Measurements from ENCODE around the gene OSTM1.

OSTM1 gene

GRCh38 chr6:108100003-108100402 is 25.5 kb upstream of the OSTM1 start:
- no peak for DNase-seq

GRCh38 chr6:108097882-108098281 is 23.3 kb upstream of the OSTM1 start:
- DNase-seq, result no peak

GRCh38 chr6:108093781-108094300 is 19.3 kb upstream of the OSTM1 start:
- DNase-seq, result no peak

- no peak for DNase-seq
Observed at GRCh38 chr6:108091288-108091687, 16.7 kb upstream of the OSTM1 start.

GRCh38 chr6:108083349-108083748 is 8.8 kb upstream of the OSTM1 start:
- DNase-seq, result no peak

- no peak for DNase-seq
Observed at GRCh38 chr6:108082539-108082938, 8.0 kb upstream of the OSTM1 start.

GRCh38 chr6:108080010-108080780 is 5.7 kb upstream of the OSTM1 start:
- peak; percentile 78 for DNase-seq

GRCh38 chr6:108078191-108078590 is 3.6 kb upstream of the OSTM1 start:
- DNase-seq, result no peak

- no peak for DNase-seq
Observed at GRCh38 chr6:108074057-108074358, 533 bp downstream of the OSTM1 start.

GRCh38 chr6:108071736-108072276 is 2.7 kb downstream of the OSTM1 start:
- DNase-seq, result no peak

- DNase-seq, result no peak
Observed at GRCh38 chr6:108068618-108069017, 5.9 kb downstream of the OSTM1 start.

- no peak for DNase-seq
Observed at GRCh38 chr6:108068182-108068581, 6.4 kb downstream of the OSTM1 start.

- no peak for DNase-seq
Observed at GRCh38 chr6:108052706-108053105, 21.8 kb downstream of the OSTM1 start.

GRCh38 chr6:108051481-108051880 is 23.1 kb downstream of the OSTM1 start:
- no peak for DNase-seq

GRCh38 chr6:108039681-108040080 is 34.9 kb downstream of the OSTM1 start:
- no peak for DNase-seq

- no peak for DNase-seq
Observed at GRCh38 chr6:108036884-108037283, 37.7 kb downstream of the OSTM1 start.

GRCh38 chr6:108031968-108032367 is 42.6 kb downstream of the OSTM1 start:
- no peak for DNase-seq

GRCh38 chr6:108030211-108030610 is 44.3 kb downstream of the OSTM1 start:
- DNase-seq, result peak; percentile 8

GRCh38 chr6:108029226-108029921 is 45.2 kb downstream of the OSTM1 start:
- DNase-seq, result no peak

GRCh38 chr6:108027594-108027993 is 46.9 kb downstream of the OSTM1 start:
- peak; percentile 9 for DNase-seq

- DNase-seq, result no peak
Observed at GRCh38 chr6:108027056-108027455, 47.5 kb downstream of the OSTM1 start.

GRCh38 chr6:108024427-108025073 is 50.0 kb downstream of the OSTM1 start:
- no peak for DNase-seq

- no peak for DNase-seq
Observed at GRCh38 chr6:108020472-108021116, 53.9 kb downstream of the OSTM1 start.
